Measurements from ENCODE around the gene TMEM217. TPM values are rescaled to one million over a fixed set of nuclear protein-coding genes. Genes with fewer than 3 reads are reported as not detected.

TMEM217 gene
- polyA plus RNA-seq, 1 donor = 1.5 TPM

DNA sequence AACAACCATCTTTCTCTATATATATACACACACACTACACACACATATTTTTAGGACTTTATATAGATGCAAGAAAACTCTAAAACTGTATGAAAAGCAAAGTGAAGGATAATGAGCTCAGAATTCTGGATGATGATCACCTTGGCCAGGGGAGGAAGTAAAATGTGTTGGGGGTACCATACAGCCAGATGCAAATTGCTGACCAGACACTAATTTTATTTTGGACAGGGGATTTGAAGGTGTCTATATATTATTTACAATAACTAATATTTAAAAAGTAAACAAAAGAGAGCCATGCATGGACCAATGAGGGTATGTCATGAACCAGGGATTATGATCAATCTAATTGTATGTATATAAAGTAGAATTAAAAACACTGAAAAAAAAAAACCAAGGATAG, 20.2 kb downstream of the TMEM217 start:
- H3K4me3 ChIP-seq (ENCODE audit: low read length) = no peak overlapping the region
- peaks cover 11% of the 10 kb centered on the region for H3K4me1 ChIP-seq (ENCODE audit: control insufficient read depth, insufficient read depth, low read length)
- H3K27ac ChIP-seq (ENCODE audit: low read length) = no peak overlapping the region
- no peaks in the 10 kb centered on the region for H3K36me3 ChIP-seq (ENCODE audit: control insufficient read depth, insufficient read depth, low read length)
- H3K27me3 ChIP-seq (ENCODE audit: control insufficient read depth, insufficient read depth, low read length) = no peaks in the 10 kb centered on the region
- no peak for DNase-seq
- H3K9me3 ChIP-seq (ENCODE audit: control insufficient read depth, low read depth, low read length) = no peaks in the 10 kb centered on the region

- no CpG with 5 or more reads among the region's 2 CpGs for WGBS (ENCODE audit: insufficient coverage, low lambda C conversion rate)
- Histone ChIP-seq H3K9me3 (ENCODE audit: control insufficient read depth, low read depth, low read length) (no peaks in the 10 kb centered on the region), H3K27me3 (ENCODE audit: control insufficient read depth, insufficient read depth, low read length) (no peaks in the 10 kb centered on the region), H3K4me1 (ENCODE audit: control insufficient read depth, insufficient read depth, low read length) (peaks cover 7% of the 10 kb centered on the region), H3K27ac (ENCODE audit: low read length) (no peak overlapping the region), H3K4me3 (ENCODE audit: low read length) (no peak overlapping the region), H3K36me3 (ENCODE audit: control insufficient read depth, insufficient read depth, low read length) (no peaks in the 10 kb centered on the region)
- DNase-seq = no peak
Measured at GRCh38 chr6:37236921-37237320, 21.0 kb downstream of the TMEM217 start.

DNA sequence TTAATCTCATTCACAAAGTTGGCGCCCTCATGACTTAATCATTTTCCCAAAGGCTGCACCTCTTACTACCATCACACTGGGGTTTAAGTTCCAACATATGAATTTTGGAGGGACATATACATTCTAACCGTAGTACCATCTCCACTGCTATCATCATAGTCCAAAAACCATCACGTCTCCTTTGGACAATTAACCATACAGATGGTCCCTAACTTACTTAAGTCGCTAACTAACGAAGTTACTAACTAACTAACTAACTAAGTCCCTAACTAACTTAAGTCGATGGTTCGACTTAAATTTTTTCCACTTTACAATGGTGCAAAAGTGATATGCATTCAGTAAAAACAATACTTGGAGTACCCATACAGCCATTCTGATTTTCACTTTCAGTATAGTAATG, 24.4 kb downstream of the TMEM217 start:
- no peaks in the 10 kb centered on the region for H3K36me3 ChIP-seq (ENCODE audit: control insufficient read depth, insufficient read depth, low read length)
- no peaks in the 10 kb centered on the region for H3K9me3 ChIP-seq (ENCODE audit: control insufficient read depth, low read depth, low read length)
- WGBS (ENCODE audit: insufficient coverage, low lambda C conversion rate) = 94% methylated on average over 4 of the region's 7 CpGs
- H3K27ac ChIP-seq (ENCODE audit: low read length) = no peak overlapping the region
- peaks cover 6% of the 10 kb centered on the region for H3K4me1 ChIP-seq (ENCODE audit: control insufficient read depth, insufficient read depth, low read length)
- DNase-seq = no peak
- H3K4me3 ChIP-seq (ENCODE audit: low read length) = no peak overlapping the region
- H3K27me3 ChIP-seq (ENCODE audit: control insufficient read depth, insufficient read depth, low read length) = no peaks in the 10 kb centered on the region

GRCh38 chr6:37232430-37233017, 25.4 kb downstream of the TMEM217 start:
- no peaks in the 10 kb centered on the region for H3K36me3 ChIP-seq (ENCODE audit: control insufficient read depth, insufficient read depth, low read length)
- H3K27me3 ChIP-seq (ENCODE audit: control insufficient read depth, insufficient read depth, low read length) = no peaks in the 10 kb centered on the region
- no peak overlapping the region for H3K4me3 ChIP-seq (ENCODE audit: low read length)
- no peaks in the 10 kb centered on the region for H3K9me3 ChIP-seq (ENCODE audit: control insufficient read depth, low read depth, low read length)
- H3K4me1 ChIP-seq (ENCODE audit: control insufficient read depth, insufficient read depth, low read length) = peaks cover 6% of the 10 kb centered on the region
- no peak overlapping the region for H3K27ac ChIP-seq (ENCODE audit: low read length)
- 67% methylated on average over 1 of the region's 5 CpGs for WGBS (ENCODE audit: insufficient coverage, low lambda C conversion rate)
- DNase-seq = no peak

- H3K27ac ChIP-seq (ENCODE audit: low read length) = no peak overlapping the region
- no peak overlapping the region for H3K4me3 ChIP-seq (ENCODE audit: low read length)
- WGBS (ENCODE audit: insufficient coverage, low lambda C conversion rate) = no CpG with 5 or more reads among the region's 6 CpGs
- no peaks in the 10 kb centered on the region for H3K9me3 ChIP-seq (ENCODE audit: control insufficient read depth, low read depth, low read length)
- no peaks in the 10 kb centered on the region for H3K36me3 ChIP-seq (ENCODE audit: control insufficient read depth, insufficient read depth, low read length)
- H3K4me1 ChIP-seq (ENCODE audit: control insufficient read depth, insufficient read depth, low read length) = peaks cover 6% of the 10 kb centered on the region
- no peaks in the 10 kb centered on the region for H3K27me3 ChIP-seq (ENCODE audit: control insufficient read depth, insufficient read depth, low read length)
- peak; percentile 77 to 87 for DNase-seq
Measured at GRCh38 chr6:37230104-37230503, 27.8 kb downstream of the TMEM217 start.

DNA sequence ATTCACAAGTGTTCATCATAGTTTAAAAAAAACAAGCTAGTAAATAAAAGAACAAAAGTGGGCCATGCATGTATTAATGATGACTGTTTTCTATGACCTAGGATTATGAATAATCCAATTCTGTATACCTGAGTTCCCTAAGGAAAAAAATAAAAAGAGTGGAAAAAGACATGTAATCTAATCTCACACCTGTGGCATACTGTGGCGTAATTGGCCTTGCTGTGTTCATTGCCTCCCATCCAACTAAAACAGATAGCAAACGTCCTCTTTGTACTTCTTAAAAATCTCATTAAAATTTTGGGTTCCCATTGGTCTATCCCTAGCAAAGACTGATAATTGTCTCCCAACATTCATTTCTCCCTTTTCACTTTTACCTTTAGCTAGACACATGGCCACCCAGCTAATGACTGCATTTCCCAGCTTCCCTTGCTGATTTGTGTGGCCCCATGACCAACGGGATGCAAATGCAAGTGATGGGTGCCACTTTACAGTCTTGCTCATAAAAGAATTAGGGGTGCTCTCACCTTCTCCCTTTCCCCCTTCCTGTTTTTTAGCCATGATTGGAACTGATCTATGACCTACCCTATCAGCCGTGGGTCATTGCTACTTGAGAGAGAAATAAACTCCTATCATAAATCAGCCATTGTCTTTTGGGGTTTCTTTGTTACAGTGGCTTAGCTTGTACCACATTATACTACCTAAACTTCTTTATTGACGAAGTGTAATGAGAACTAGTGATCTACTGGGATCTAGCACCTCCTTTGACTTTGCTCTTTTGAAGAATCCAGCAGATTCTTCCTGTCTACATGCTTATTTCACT, 32.4 kb downstream of the TMEM217 start:
- no peaks in the 10 kb centered on the region for H3K27me3 ChIP-seq (ENCODE audit: control insufficient read depth, insufficient read depth, low read length)
- no peak overlapping the region for H3K4me3 ChIP-seq (ENCODE audit: low read length)
- peaks cover 6% of the 10 kb centered on the region for H3K4me1 ChIP-seq (ENCODE audit: control insufficient read depth, insufficient read depth, low read length)
- DNase-seq = no peak
- H3K27ac ChIP-seq (ENCODE audit: low read length) = no peak overlapping the region
- 29% methylated on average over 1 of the region's 5 CpGs for WGBS (ENCODE audit: insufficient coverage, low lambda C conversion rate)
- H3K9me3 ChIP-seq (ENCODE audit: control insufficient read depth, low read depth, low read length) = no peaks in the 10 kb centered on the region
- no peaks in the 10 kb centered on the region for H3K36me3 ChIP-seq (ENCODE audit: control insufficient read depth, insufficient read depth, low read length)

DNA sequence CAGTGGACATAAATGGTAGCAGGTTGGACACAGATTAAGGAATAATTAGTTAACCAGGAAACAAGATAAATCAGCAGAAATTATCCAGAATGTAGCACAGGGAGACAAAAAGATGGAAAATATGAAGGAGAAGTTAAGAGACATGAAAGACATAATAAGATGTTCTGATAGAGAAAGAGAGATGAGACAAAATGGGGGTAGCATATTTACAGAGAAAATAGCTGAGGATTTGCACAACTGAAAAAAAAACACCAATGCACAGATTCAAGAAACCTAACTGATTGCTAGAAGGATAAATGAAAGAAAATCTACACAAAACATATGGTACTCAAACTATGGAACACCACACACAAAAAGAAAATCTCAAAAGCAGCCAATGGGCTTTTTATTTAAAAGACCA, 35.0 kb downstream of the TMEM217 start:
- H3K4me3 ChIP-seq (ENCODE audit: low read length) = peak overlapping the region; percentile 61
- no peaks in the 10 kb centered on the region for H3K4me1 ChIP-seq (ENCODE audit: control insufficient read depth, insufficient read depth, low read length)
- H3K27me3 ChIP-seq (ENCODE audit: control insufficient read depth, insufficient read depth, low read length) = no peaks in the 10 kb centered on the region
- no peak for DNase-seq
- H3K36me3 ChIP-seq (ENCODE audit: control insufficient read depth, insufficient read depth, low read length) = no peaks in the 10 kb centered on the region
- no peaks in the 10 kb centered on the region for H3K9me3 ChIP-seq (ENCODE audit: control insufficient read depth, low read depth, low read length)
- no peak overlapping the region for H3K27ac ChIP-seq (ENCODE audit: low read length)

GRCh38 chr6:37222125-37222967, 35.6 kb downstream of the TMEM217 start:
- Histone ChIP-seq H3K9me3 (ENCODE audit: control insufficient read depth, low read depth, low read length) (no peaks in the 10 kb centered on the region), H3K4me1 (ENCODE audit: control insufficient read depth, insufficient read depth, low read length) (no peaks in the 10 kb centered on the region), H3K27me3 (ENCODE audit: control insufficient read depth, insufficient read depth, low read length) (no peaks in the 10 kb centered on the region), H3K4me3 (ENCODE audit: low read length) (peak overlapping the region; percentile 61), H3K27ac (ENCODE audit: low read length) (peak overlapping the region; percentile 10), H3K36me3 (ENCODE audit: control insufficient read depth, insufficient read depth, low read length) (no peaks in the 10 kb centered on the region)
- DNase-seq = peak; percentile 70 to 89
- 0% methylated on average over 2 of the region's 39 CpGs for WGBS (ENCODE audit: insufficient coverage, low lambda C conversion rate)

- Histone ChIP-seq H3K9me3 (ENCODE audit: control insufficient read depth, low read depth, low read length) (no peaks in the 10 kb centered on the region), H3K4me3 (ENCODE audit: low read length) (peak overlapping the region; percentile 61), H3K27ac (ENCODE audit: low read length) (peak overlapping the region; percentile 10), H3K36me3 (ENCODE audit: control insufficient read depth, insufficient read depth, low read length) (no peaks in the 10 kb centered on the region), H3K27me3 (ENCODE audit: control insufficient read depth, insufficient read depth, low read length) (no peaks in the 10 kb centered on the region), H3K4me1 (ENCODE audit: control insufficient read depth, insufficient read depth, low read length) (no peaks in the 10 kb centered on the region)
- DNase-seq = no peak
- WGBS (ENCODE audit: insufficient coverage, low lambda C conversion rate) = no CpG with 5 or more reads among the region's 6 CpGs
Measured at GRCh38 chr6:37221585-37222124, 36.3 kb downstream of the TMEM217 start.

DNA sequence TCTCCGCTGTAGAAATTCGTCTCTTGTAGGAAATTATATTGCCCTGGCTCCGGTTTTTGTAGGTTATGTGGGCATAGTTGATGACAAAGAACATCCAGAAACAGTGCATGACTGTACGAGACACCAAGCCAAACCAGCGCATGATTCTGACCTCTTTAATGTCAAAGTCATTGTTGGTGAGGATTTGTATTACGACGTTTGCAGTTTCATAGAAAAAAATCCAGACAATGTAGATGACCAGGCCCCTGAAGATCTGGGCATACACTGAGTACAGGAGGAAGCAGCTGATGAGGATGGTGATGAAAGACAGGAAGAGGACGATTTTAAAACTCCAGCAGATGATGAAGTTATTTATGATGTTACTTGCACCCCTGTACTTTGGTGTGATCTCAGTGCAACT, 39.4 kb downstream of the TMEM217 start:
- Histone ChIP-seq H3K4me1 (ENCODE audit: control insufficient read depth, insufficient read depth, low read length) (no peaks in the 10 kb centered on the region), H3K27ac (ENCODE audit: low read length) (no peak overlapping the region), H3K4me3 (ENCODE audit: low read length) (no peak overlapping the region), H3K27me3 (ENCODE audit: control insufficient read depth, insufficient read depth, low read length) (no peaks in the 10 kb centered on the region), H3K9me3 (ENCODE audit: control insufficient read depth, low read depth, low read length) (no peaks in the 10 kb centered on the region), H3K36me3 (ENCODE audit: control insufficient read depth, insufficient read depth, low read length) (no peaks in the 10 kb centered on the region)
- 80% methylated on average over 1 of the region's 8 CpGs for WGBS (ENCODE audit: insufficient coverage, low lambda C conversion rate)
- no peak for DNase-seq
